GM12801 (cell line): ENCODE measurements around the gene SFSWAP.

ENCODE experiments used
- CTCF ChIP-seq: IDR thresholded peaks from one replicate; pipeline ENCODE4 v1.5.1; 2011; ENCODE audit warnings: control low read depth; ENCODE audit not compliant: insufficient read length; ENCODE audit errors: extremely low read depth

Gene SFSWAP

GRCh38 chr12:131824450-131824849 lies 113.6 kb downstream of the SFSWAP start:
- TF ChIP-seq CTCF, result no peak

GRCh38 chr12:131825146-131825892 lies 114.4 kb downstream of the SFSWAP start:
- no peak for TF ChIP-seq CTCF

- TF ChIP-seq CTCF, result no peak
These were observed 115.4 kb downstream of the SFSWAP start for GRCh38 chr12:131826097-131826928.

- TF ChIP-seq CTCF, result no peak
These were observed 117.2 kb downstream of the SFSWAP start, which contains the start of gene MMP17 for GRCh38 chr12:131827961-131828534. TSS of gene MMP17 (plus strand) at chr12:131828393. CDS start at chr12:131828495, 102 bp downstream.

- no peak for TF ChIP-seq CTCF
These were observed 117.9 kb downstream of the SFSWAP start for GRCh38 chr12:131828671-131829355.

GRCh38 chr12:131829356-131829747 lies 118.5 kb downstream of the SFSWAP start:
- no peak for TF ChIP-seq CTCF
